Measurements from ENCODE around the gene GZMM.

Gene GZMM

DNA sequence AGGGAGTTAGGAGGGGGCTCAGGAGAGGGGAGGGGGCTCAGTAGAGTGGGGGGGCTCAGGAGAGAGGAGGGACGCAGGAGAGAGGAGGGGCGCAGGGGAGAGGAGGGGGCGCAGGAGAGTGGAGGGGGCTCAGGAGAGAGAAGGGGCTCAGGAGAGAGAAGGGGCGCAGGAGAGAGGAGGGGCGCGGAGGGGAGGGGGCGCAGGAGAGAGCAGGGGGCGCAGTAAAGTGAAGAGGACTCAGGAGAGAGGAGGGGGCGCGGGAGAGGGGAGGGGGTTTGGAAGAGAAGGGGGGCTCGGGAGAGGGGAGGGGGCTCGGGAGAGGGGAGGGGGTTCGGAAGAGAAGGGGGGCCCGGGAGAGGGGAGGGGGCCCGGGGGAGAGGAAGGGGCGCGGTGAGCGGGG lies 46.9 kb upstream of the GZMM start:
- TF ChIP-seq, protein P1, sequence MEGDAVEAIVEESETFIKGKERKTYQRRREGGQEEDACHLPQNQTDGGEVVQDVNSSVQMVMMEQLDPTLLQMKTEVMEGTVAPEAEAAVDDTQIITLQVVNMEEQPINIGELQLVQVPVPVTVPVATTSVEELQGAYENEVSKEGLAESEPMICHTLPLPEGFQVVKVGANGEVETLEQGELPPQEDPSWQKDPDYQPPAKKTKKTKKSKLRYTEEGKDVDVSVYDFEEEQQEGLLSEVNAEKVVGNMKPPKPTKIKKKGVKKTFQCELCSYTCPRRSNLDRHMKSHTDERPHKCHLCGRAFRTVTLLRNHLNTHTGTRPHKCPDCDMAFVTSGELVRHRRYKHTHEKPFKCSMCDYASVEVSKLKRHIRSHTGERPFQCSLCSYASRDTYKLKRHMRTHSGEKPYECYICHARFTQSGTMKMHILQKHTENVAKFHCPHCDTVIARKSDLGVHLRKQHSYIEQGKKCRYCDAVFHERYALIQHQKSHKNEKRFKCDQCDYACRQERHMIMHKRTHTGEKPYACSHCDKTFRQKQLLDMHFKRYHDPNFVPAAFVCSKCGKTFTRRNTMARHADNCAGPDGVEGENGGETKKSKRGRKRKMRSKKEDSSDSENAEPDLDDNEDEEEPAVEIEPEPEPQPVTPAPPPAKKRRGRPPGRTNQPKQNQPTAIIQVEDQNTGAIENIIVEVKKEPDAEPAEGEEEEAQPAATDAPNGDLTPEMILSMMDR (IDR thresholded peaks at IDR 0.05; ENCODE audit: insufficient read depth, low read length, poor library complexity, severe bottlenecking): no peak
- no peak for DNase-seq (ENCODE audit: extremely low read depth, insufficient read length)
- Histone ChIP-seq H3K36me3 (ENCODE audit: control insufficient read depth, insufficient read depth, low read length) (no peaks in the 10 kb centered on the region), H3K4me3 (replicated peaks; ENCODE audit: low read depth, low read length) (no peak overlapping the region), H3K27me3 (replicated peaks; ENCODE audit: control insufficient read depth, insufficient read depth, low read length) (no peaks in the 10 kb centered on the region; the same call in none of the 2 replicates)

DNA sequence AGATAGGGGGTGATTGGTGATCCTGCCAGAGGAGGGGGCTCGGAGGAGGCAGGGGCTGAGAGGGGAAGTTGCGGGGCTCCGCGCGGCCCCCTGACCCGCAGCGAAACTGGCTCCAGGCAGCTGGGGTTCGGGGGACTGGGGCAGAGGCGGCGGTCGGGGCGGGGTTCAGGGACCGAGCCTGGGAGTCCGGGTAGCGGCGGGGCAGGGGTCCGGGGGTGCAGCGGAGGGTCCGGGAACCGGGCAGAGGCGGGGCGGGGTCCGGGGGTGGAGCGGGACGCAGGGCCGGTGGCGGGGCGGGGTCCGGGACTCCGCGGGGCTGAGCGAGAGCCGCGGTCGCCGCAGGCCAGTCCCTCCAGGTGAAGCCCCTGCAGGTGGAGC lies 46.4 kb upstream of the GZMM start:
- H3K36me3 ChIP-seq (ENCODE audit: control insufficient read depth, insufficient read depth, low read length): no peaks in the 10 kb centered on the region
- TF ChIP-seq, protein P1 (IDR thresholded peaks at IDR 0.05; ENCODE audit: insufficient read depth, low read length, poor library complexity, severe bottlenecking): no peak
- H3K4me3 ChIP-seq (replicated peaks; ENCODE audit: low read depth, low read length): no peak overlapping the region
- DNase-seq (ENCODE audit: extremely low read depth, insufficient read length): no peak
- no peaks in the 10 kb centered on the region; the same call in none of the 2 replicates for H3K27me3 ChIP-seq (replicated peaks; ENCODE audit: control insufficient read depth, insufficient read depth, low read length)

DNA sequence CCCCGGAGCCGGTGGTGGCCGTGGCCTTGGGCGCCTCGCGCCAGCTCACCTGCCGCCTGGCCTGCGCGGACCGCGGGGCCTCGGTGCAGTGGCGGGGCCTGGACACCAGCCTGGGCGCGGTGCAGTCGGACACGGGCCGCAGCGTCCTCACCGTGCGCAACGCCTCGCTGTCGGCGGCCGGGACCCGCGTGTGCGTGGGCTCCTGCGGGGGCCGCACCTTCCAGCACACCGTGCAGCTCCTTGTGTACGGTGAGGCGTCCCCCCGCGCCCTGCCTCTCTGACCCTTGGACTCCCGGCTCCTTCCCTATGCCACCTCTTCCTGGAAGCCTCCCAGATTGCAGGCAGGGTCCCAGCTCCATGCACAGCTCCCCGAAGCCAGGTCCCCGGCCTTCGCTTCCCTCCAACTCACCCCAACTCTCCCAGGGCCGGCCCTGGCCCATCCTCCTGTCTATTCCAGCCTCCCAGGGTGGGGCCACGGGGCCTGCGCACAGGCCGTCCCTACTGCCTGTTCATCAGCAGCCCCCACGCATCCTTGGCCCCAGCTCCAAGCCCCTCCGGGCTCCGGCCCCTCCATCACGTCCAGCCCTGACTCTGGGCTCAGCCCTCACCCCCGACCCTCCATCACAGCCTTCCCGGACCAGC lies 45.9 kb upstream of the GZMM start:
- Histone ChIP-seq H3K4me3 (replicated peaks; ENCODE audit: low read depth, low read length) (no peak overlapping the region), H3K27me3 (replicated peaks; ENCODE audit: control insufficient read depth, insufficient read depth, low read length) (no peaks in the 10 kb centered on the region; the same call in none of the 2 replicates), H3K36me3 (ENCODE audit: control insufficient read depth, insufficient read depth, low read length) (no peaks in the 10 kb centered on the region)
- TF ChIP-seq, protein P1 (IDR thresholded peaks at IDR 0.05; ENCODE audit: insufficient read depth, low read length, poor library complexity, severe bottlenecking): no peak
- DNase-seq (ENCODE audit: extremely low read depth, insufficient read length): no peak

DNA sequence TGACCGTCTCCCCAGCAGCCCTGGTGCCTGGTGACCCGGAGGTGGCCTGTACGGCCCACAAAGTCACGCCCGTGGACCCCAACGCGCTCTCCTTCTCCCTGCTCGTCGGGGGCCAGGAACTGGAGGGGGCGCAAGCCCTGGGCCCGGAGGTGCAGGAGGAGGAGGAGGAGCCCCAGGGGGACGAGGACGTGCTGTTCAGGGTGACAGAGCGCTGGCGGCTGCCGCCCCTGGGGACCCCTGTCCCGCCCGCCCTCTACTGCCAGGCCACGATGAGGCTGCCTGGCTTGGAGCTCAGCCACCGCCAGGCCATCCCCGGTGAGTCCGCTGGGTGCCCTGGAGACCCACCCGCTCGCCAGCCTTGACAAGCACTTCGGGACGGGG lies 45.4 kb upstream of the GZMM start:
- Histone ChIP-seq H3K27me3 (replicated peaks; ENCODE audit: control insufficient read depth, insufficient read depth, low read length) (no peaks in the 10 kb centered on the region; the same call in none of the 2 replicates), H3K36me3 (ENCODE audit: control insufficient read depth, insufficient read depth, low read length) (no peaks in the 10 kb centered on the region), H3K4me3 (replicated peaks; ENCODE audit: low read depth, low read length) (no peak overlapping the region)
- TF ChIP-seq, protein P1 (IDR thresholded peaks at IDR 0.05; ENCODE audit: insufficient read depth, low read length, poor library complexity, severe bottlenecking): no peak
- no peak for DNase-seq (ENCODE audit: extremely low read depth, insufficient read length)

DNA sequence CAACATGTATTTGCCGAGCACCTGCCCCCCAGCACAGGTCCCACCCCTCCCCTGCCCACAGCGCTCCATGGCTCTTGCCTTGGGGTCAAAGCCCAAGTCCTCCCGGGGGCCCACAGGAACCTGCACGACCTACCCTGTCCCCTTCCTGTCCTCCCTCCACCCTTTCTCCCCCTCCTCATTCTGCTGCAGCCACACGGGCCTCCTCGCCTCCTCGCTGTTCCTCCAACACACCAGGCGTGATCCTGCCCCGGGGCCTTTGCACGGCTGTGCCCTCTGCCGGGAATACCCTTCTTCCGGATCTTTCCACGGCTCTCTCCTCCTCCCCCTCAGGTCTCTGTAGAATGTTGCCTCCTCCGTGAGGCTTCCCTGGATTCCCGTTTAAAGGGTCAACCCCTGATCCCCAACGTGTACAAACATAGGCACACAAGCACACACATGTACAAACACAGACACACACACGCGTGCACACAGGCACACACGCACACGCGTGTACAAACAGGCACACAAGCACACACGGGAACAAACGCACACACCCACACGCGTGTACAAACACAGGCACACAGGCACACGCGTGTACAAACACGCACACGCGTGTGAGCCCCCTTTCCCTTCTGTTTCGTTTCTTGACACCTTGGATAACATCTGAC lies 44.8 kb upstream of the GZMM start:
- Histone ChIP-seq H3K36me3 (ENCODE audit: control insufficient read depth, insufficient read depth, low read length) (no peaks in the 10 kb centered on the region), H3K27me3 (replicated peaks; ENCODE audit: control insufficient read depth, insufficient read depth, low read length) (no peaks in the 10 kb centered on the region; the same call in none of the 2 replicates), H3K4me3 (replicated peaks; ENCODE audit: low read depth, low read length) (no peak overlapping the region)
- DNase-seq (ENCODE audit: extremely low read depth, insufficient read length): no peak
- TF ChIP-seq, protein P1 (IDR thresholded peaks at IDR 0.05; ENCODE audit: insufficient read depth, low read length, poor library complexity, severe bottlenecking): no peak

Data from GM06990 (cell line).